HepG2 (cell line): ENCODE results near the gene GATD1. TPM values are rescaled to one million over a fixed set of nuclear protein-coding genes. Genes with fewer than 3 reads are reported as not detected.

Experiments used
- BCL6 ChIP-seq: IDR thresholded peaks from 2 replicates; pipeline ENCODE4 v1.6.1; 2016; ENCODE audit warnings: missing genetic modification reagents, missing compliant biosample characterization
- CHCHD3 ChIP-seq: sonication (generic); formaldehyde crosslinking; IDR thresholded peaks from 2 replicates; pipeline ENCODE4 v1.8.0; 2022; ENCODE audit warnings: mild to moderate bottlenecking, missing genetic modification reagents, moderate library complexity
- KLF11 ChIP-seq: IDR thresholded peaks from 2 replicates; pipeline ENCODE4 v1.6.1; 2016; ENCODE audit warnings: missing compliant biosample characterization
- SAP130 ChIP-seq: IDR thresholded peaks from 2 replicates; pipeline ENCODE4 v1.6.1; 2016; ENCODE audit warnings: low read depth
- SKIL ChIP-seq: sonication (generic); formaldehyde crosslinking; IDR thresholded peaks from 2 replicates; pipeline ENCODE4 v1.8.0; 2022; ENCODE audit warnings: missing genetic modification reagents, mild to moderate bottlenecking, moderate library complexity, borderline replicate concordance
- SSRP1 ChIP-seq: IDR thresholded peaks from 2 replicates; pipeline ENCODE4 v1.6.1; 2016; ENCODE audit warnings: control low read depth
- TBP ChIP-seq: sonication (generic); formaldehyde crosslinking; IDR thresholded peaks from 2 replicates; pipeline ENCODE4 v1.5.0; 2020; ENCODE audit warnings: missing genetic modification reagents
- THAP11 ChIP-seq: IDR thresholded peaks from 2 replicates; pipeline ENCODE4 v1.6.1; 2016; ENCODE audit warnings: missing biosample characterization, missing genetic modification reagents
- ZNF333 ChIP-seq: sonication (generic); formaldehyde crosslinking; IDR thresholded peaks from 2 replicates; pipeline ENCODE4 v1.4.0; 2020; ENCODE audit warnings: mild to moderate bottlenecking, missing genetic modification reagents, borderline replicate concordance
- ZNF407 ChIP-seq: sonication (generic); formaldehyde crosslinking; IDR thresholded peaks from one replicate; pipeline ENCODE4 v1.5.1; 2020; ENCODE audit warnings: mild to moderate bottlenecking, missing genetic modification reagents; ENCODE audit errors: not compliant biosample characterization
- ZNF709 ChIP-seq: sonication (generic); formaldehyde crosslinking; IDR thresholded peaks from 2 replicates; pipeline ENCODE4 v1.5.0; 2020; ENCODE audit warnings: mild to moderate bottlenecking, missing genetic modification reagents
- polyA plus RNA-seq, 8 experiments: library from polyadenylated mRNA; depleted of rRNA in 3 of 8; stranded (reverse) in 7 of 8; unstranded in 1 of 8; fragments of >200 nt; fragmentation: Illumina TruSeq in 4 of 8; extraction: Trizol in 4 of 8; gene quantifications; 2 replicates each; pipeline versions ENCODE4 v1.2.1 to v1.2.3, GENCODE V29; 2011 to 2016; ENCODE audit warnings: low read depth in 4 of 8, missing spikeins in 1 of 8, mixed read lengths in 1 of 8; ENCODE audit not compliant: insufficient read depth in 1 of 8
- total RNA-seq, 5 experiments: library from RNA; depleted of rRNA; stranded (reverse); fragments of >200 nt; fragmentation: Illumina TruSeq; extraction: Trizol; gene quantifications; 2 replicates each; pipeline ENCODE4 v1.2.3, GENCODE V29; 2016; ENCODE audit warnings: low read depth in 1 of 5

GATD1 gene
- total and polyA plus RNA-seq, 2 of the 13 experiments (the other 11 are each of a cell fraction or from before 2014, with no cell fraction given) = 31.3 to 60.5 TPM

GRCh38 chr11:727859-728748, 49.2 kb downstream of the GATD1 start (continued):
- no peak for TF ChIP-seq SKIL (CRISPR knock-in tag)
- no peak for TF ChIP-seq CHCHD3 (CRISPR knock-in tag)
- TF ChIP-seq BCL6 (CRISPR knock-in tag) = no peak
- TF ChIP-seq SSRP1 (CRISPR knock-in tag) = peak; percentile 55; the same call in 1 of the 2 replicates
- peak; percentile 79; the same call in 1 of the 2 replicates for TF ChIP-seq ZNF709
- peak; percentile 76 for TF ChIP-seq SAP130 (CRISPR knock-in tag)
- TF ChIP-seq ZNF333 (CRISPR knock-in tag) = no peak
- TF ChIP-seq TBP (CRISPR knock-in tag) = no peak
- peak; percentile 61; the same call in 1 of the 2 replicates for TF ChIP-seq THAP11 (CRISPR knock-in tag)
- TF ChIP-seq KLF11 (CRISPR knock-in tag) = 0 out of 2 replicates have a peak, but pooled peaks have one; percentile 50
- no peak for TF ChIP-seq ZNF407 (CRISPR knock-in tag)
